HG03469 (cell line): ENCODE measurements around the gene GRIK5.
"Not testable (repeated sequence)": the region's sequence is repeated elsewhere in the genome, so short reads cannot be mapped to it uniquely, and the experiment has no call there.

Experiments
- ATAC-seq: cut with Tn5 transposase; IDR thresholded peaks from one replicate; pipeline ENCODE4 v1.9.1; 2021; ENCODE audit warnings: mild to moderate bottlenecking, moderate library complexity, moderate number of reproducible peaks; ENCODE audit not compliant: unreplicated experiment

GRIK5 gene

DNA sequence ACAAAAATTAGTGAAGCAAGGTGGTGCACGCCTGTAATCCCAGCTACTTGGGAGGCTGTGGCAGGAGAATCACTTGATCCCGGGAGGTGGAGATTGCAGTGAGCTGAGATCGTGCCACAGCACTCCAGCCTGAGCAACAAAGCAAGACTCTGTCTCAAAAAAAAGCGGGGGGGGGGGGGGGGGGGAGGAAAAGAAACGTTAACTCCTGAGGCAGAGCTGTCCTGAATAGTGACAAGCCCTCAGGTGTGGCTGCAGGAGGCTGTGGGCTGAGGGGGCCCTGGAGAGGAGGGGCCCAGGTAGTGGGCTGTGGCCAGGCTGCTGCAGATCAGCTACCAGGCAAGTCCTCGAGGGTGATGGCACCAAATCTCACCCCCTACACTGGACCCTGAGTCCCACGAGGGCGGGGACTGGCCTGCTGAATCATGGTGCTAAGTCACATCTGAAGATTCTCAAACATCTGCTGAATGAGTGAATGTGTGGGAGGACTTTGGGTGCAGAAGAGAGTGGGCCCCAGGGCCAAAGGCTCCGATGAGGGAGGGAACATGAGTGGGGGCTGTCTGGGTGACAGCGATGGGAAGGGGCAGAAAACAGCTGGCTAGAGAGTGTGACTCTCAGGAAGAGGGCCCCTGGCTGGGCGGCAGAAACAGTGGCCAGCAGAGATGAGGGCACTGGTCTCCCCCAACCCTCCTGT, 51.4 kb downstream of the GRIK5 start:
- ATAC-seq = no peak

DNA sequence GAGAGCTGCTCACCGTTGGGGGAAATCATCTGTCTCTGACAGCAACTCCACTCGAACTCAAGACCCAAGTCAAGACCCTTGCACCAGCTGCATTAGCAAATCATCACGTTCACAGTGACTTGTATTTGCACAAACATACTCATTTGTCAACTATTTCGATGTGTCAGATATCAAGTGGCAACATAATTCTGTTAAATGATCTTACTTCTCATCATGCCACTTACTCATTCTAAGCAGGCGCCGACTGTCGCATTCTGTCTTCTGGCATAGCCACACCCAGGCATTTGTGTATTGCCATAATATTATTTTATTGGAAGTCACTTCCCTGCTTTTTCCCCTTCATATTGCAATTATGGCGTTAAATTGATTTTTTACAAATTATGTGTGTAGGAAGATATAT, 53.0 kb downstream of the GRIK5 start:
- ATAC-seq = no peak

DNA sequence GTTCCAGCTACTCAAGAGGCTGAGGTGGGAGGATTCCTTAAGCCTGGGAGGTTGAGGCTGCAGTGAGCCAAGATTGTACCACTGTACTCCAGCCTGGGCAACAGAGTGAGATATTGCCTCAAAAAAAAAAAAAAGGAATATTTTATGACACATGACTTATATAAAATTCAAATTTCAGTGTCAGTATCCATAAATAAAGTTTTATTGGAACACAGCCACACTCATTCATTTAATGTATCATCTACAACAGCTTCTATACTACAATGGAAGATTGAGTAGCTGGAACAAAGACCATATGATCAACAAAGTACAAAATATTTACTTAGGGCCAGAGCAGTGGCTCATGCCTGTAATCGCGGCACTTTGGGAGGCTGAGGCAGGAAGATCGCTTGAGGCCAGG, 57.3 kb downstream of the GRIK5 start:
- ATAC-seq = not testable (repeated sequence)

DNA sequence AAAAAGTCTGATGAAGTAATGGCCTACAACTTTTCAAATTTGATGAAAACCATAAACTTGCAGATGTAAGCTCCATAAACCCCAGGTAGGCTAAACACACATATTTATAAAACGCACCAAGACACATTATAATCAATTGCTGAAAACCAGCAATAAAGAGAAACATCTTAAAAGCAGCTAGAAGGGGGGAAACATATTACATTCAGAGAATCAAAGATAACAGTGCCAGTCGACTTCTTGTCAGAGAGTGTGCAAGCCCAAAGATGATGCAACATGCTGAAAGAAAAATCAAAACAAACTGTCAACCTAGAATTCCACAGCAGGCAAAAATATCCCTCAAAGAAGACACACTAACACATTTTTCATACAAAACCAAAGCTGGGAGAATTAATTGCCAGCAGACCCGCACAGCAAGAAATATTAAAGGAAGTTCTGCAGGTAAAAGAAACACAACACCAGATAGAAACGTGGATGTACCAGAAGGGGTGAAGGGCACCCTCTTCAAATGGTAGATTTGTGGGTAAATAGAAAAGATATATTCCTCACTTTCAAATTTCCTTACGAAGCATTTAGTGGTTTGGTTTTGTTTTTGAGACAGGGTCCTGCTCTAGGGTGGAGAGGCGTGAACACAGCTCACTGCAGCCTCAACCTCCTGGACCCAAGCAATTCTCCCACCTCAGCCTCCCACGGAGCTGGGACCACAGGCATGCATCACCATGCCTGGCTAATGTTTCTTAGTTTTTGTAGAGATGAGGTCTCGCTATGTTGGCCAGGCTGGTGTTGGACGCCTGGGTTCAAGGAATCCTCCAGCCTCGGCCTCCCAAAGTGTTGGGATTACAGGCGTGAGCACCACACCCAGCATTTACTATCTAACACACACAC, 59.5 kb downstream of the GRIK5 start:
- ATAC-seq = no peak

DNA sequence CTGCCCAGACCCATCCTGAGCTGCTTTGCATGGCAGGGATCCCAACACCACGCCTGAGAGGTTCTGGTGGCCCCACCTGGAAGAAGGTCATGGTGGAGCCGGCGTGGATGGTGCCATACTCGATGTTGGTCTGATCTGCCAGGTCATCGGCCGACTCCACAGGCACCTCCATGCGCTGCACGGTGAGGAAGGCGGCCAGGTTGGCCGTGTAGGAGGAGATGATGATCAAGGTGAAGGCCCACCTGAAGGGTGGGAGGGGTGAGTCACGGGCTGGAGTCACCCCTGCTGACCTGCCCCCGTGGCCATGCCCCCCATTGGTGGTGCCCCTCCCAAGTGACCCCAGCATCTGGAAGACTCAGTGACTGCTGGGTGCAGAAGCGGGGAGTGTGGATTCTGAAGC, 63.4 kb downstream of the GRIK5 start:
- no peak for ATAC-seq

DNA sequence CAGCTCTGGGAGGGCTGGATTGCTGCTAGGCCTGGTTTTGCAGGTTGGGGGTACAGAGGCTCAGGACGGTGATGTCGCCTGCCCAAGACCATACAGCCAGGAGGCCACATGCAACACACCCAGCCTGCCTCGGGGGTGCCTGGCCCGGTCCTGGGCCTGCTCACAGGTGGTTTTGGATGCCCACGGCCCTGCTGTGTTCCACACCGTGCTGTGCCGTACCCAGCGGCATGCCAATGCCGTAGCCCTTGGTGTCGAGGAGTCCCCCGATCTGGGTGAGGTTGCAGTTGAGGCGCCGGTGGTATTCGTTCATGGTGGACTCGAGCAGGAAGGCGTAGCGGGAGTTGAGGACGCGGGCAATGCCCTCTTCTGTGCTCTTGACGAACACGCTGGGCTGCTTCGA, 64.5 kb downstream of the GRIK5 start:
- no peak for ATAC-seq

DNA sequence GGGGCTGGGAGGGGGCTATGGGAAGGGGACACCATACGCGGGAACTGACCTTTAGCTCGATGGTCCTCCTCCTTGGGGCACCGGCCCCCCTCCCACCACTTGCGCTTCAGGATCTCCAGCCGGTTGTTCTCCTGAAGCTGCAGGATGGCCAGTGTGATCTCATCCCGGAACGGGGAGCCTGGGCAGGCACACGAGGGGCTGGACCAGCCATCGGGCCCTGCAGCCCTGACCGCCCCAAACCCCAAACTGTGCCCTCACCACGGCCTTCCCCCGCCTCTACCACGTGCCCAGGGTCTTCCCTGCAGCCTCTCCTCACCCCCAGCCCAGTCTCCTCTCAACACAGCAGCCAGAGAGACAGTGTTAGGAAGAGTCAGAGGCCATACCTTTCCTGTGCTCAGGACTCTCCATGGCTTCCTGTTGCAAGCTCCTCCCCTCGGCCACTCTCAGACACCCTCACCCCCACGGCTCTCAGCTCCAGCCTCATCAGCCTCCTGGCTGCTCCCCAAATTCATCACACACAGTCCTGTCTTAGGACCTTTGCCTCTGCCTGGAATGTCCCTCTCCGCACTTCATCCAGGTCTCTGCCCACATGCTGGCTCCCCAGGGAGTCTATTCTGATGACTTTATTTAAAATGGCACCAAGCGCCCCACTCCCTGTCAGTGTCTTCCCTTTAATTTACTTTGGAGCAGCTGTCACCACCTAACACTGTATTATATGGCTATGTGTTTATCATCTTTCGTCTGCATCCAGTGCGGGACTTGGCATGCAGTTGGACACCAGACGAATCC, 66.3 kb downstream of the GRIK5 start:
- no peak for ATAC-seq

DNA sequence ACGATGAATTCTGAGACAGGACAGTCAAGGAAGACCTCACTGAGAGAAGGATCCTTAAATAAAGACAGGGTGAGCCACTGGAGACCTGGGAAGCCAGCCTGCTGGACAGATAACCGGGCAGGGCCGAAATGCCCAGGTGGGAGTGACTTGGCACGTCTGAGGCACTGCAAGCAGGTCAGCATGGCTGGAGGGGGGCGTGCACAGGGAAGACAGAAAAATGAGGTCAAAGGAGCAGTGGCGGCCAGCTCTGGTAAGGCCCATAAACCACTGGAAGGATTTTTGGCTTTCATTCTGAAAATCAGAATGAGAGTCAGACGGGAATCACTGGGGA, 70.2 kb downstream of the GRIK5 start:
- no peak for ATAC-seq

DNA sequence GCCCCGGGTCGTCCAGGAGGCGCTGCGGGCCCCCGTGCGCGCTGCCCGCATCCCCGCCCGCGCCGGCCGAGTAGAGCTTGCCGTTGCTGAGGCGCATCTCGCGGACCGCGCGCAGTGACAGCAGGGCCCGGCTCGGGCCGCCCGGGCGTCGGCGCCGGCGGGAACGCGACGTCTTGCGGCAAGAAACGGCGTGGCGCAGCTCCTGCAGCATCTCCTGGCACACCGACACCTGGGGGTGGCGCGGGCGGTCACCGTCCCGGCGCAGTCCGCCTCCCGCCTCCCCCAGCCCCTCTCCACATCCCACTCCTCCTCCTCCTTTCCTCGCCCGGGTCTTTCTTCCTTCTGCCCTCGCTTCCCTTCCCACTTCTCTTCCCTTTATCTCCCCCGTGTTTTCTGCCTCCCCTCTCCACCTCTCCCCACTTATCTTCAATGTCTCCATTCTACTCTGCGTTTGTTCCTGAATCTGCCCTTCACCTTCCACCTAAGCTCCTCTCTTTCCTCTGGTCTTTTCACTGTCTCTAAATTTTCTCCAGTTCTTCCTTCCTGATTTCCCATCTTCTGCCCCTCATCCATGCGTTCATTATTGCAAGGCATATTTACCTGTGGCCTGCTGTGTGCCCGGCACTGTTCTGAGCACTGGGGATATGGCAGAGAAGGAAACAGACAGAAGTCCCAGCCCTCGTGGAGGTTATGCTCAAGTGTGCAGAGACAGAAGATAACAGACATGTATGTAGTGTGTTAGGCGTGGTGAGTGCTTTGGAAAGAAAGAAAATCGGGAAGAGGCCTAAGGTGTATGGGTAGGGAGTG, 70.7 kb downstream of the GRIK5 start:
- no peak for ATAC-seq

DNA sequence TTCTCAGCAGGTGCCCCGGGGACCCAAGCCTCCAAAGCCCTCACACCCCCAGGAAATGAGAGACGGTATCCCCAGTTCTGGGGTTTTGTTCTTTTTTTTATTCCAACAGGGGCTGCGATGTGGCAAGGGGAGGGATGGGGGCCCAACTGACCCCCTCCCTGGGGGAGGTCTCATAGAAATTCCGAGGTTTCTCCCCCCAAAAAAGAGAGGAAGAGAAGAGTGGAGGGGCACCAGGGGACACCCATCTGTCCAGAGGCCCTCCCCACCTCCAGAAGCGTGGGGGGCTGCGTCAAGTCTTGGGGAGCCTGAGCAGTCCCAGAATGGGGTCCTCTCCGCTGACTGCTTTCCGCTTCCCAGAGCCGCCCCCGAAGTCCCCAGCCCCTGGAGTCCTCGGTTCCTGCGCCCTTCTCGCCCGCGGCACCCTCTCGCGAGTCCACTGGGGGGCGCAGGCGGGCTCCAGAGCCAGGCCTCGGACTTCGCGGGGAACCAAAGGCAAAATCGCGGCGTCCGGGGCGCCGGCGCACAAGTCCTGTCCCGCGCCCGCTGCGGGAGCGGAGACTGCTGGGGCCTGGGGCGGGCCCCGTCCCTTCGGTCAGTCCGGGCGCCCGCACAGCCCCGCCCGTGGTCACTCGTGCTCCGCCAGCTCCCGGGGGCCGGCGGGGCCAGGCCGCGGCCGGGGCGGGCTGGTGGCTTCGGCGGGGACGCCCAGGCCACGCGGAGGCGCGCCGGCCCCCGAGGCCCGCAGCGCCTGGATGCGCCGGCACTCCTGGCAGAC, 71.6 kb downstream of the GRIK5 start:
- ATAC-seq = no peak

DNA sequence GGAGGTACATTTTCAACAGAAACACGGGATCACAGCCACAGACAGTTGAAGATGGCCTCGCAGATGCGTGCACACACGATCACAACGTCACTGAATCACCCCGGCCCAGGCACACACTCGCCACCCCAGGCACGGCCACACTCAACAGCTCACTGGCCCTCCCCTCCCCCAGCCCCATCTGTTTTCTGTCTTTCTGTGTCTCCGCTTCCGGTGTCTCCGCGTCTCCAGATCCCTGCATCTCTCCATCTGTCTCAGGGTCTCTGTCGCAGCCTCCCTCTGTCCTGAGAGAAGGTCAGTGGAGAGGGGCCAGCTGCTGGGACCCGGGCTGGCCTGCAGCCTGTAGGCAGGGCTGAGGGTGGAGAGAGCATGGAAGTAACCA, 72.2 kb downstream of the GRIK5 start:
- no peak for ATAC-seq

DNA sequence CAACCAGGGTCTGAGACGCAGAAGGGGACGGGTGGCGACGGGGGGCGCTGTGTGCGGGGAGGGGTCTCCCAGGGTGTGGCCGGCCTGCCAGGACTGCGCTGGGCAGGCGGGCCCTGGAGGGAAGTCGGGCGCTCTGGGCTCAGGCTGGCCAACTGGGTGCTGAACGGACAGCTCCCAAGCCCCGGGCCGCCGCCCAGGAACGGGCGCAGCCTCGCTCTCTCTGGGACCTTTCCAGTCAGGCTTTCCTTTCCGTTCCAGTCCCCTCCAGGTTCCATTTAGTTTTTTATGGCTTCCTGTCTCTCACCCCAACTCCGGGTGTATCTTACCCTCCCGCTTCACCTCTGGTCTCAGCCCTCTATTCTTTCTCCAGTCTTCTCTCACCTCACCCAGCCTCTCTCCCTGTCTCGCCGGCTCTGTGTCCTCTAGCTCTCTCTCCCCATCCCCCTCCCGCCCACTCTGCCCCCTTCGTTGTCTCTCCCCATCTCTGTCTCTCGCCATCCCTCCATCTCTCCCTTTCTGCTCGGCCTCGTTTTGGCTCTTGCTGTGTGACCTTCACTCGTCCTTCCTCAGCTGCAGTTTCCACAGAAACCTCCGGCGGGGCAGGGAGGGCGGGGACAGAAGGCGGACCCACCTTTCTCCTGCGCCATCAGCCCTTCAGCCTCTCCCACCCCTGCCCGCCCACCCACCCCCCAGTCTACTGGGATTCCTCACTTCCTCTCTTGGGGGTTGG, 72.7 kb downstream of the GRIK5 start:
- no peak for ATAC-seq

DNA sequence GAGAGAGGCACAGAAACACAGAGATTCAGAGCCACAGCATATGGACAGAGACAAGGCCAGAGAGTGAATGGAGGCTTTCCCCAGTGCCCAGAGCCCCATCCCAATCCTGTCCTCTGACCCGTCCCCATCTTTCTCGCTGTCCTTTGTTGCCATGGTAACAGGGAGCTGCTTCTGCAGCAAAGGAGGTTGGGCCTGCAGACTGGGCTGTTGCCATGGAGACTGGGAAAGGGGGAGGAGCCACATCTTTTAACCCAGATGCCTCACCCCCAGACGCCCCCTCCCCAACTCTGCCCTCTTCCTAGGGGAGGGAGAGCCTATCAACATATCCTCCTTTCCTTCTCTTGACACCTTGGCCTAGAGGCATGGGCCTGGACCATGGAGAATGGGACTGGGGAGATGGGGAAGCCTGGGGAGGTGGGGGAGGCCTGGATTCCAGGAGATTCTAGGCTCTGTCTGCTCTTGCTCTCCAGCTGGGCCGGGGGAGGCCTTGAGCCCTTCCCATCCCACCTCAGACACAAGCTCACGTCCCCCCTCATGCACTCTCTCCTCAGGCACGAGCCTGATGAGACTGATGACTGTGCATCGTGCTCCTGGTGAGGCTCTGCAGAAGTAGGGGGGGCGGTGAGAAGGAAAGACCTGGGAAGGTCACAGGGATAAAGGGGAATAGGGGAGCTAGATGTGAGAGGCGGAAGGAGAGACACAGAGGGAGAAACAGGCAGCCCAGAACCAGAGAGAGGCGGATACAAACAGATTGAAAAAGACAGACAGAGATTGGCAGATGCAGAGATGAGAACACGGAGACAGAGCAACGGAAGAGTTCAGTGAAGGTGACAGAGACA, 73.8 kb downstream of the GRIK5 start:
- no peak for ATAC-seq

DNA sequence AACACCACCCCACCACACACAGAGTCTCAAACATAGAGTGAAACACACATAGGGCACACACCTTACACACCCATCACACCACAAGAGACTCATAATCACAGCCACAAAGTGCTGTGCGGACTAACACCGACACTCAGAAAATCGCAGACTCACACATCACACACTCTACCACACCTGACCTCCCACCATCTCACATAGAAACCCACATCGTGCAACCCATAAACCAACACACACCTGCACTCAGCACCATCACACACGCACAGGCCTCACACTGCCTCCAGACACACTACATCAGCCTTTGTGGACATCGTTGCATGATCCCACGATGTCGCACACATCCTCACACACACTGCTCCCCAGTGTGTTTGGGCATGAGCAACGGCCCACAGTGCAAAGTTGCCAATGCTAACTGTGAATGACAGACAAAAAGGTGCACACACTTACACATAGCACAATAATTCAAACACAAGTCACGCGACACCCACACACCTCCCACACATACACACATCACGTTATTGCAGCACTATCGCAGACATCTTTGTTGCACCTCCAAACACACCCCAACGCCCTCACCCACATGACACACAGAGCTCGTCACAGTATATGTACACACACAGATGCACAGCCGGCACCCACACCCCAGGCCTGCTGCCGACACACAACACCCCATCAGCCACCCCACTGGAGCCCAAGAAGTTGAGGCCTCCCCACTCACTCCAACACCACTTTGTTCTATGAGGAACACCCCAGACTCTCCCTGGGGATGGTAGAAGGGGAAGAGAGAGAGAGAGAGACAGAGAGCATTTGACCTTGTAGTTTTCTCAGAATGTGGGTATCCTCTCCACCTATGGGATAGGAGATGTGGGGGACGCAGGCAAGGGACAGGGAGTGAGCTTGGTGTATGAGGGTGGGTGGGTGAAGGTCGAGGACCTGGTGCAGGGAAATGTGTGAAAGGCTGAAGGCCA, 74.7 kb downstream of the GRIK5 start:
- ATAC-seq = no peak

DNA sequence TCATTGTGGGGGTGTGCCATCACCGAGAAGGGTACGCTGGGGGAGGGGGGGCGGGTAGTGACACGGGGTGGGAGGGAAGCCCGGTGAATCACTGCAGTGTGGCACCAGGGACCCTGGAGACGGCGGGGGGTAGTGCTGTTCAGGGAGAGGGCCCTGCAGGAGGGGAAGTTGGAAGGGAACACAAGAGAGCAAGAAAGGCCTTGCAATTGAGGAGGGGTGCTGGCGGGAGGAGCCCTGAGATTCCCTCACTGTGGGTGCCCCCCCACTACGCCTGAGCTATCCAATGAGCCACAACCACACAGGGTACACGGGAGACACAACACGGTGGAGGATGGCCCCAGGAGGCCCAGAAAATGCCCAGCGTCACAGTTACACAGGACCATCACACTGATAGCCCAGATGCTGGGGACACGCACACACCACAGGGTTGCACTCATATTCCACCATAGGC, 75.5 kb downstream of the GRIK5 start:
- no peak for ATAC-seq

DNA sequence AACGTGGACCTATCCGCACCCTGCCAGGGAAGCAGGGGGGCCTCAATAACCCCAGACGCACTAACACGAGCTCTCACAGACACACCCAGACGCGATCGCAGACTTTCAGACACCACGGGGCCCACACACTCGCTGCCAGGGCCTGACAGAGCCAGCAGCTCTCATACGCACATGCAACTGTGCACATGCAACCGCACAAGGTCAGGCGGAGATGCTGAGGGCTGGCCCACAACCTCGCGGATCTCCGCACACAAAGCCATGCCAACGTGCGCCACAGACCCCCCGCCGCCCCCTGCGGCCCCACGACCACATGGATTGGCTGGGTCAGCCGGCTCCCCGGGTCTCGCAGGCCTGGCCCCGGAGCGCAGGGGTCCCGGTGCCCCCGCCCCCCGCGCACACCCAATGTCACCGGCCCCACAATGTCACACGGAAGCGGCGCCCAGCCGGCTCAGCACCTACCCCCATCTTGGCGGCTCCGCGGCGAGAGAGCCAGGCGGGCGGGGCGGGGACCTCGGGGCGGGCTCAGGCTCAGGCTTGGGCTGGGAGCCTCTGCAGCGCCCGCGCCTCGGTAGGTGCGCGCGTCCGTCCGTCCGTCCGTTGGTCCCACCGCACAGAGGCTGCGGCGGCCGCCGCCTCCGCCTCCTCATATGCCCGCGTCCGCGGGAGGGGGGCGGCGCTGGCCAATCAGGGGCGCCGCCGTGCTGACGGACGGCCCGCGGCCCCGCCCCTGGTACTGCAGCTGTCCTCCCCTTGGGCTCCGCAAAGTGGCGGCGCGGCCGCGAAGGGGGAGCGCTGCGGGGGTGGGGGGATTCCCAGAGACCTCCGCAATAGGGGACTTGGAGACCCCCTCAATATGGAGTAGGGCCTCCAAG, 76.2 kb downstream of the GRIK5 start, which contains the start of gene ATP1A3:
ATP1A3 (minus strand) TSS at position 619 of the 872 bp plus-strand sequence; CDS start at position 465, 154 bp downstream.
- no peak for ATAC-seq
